HEK293 (cell line): ENCODE measurements around the gene LHFPL3.

ENCODE experiments used
- CTCF ChIA-PET: fragments of 350-600 bp; formaldehyde crosslinking; extraction: SDS; loops from one replicate; lab custom pipeline; 2021; ENCODE audit warnings: antibody characterized with exemption; lab: Yijun Ruan, JAX
- POLR2A ChIA-PET: fragments of 300-600 bp; formaldehyde crosslinking; extraction: SDS; loops from one replicate; lab custom pipeline; 2020; ENCODE audit warnings: antibody characterized with exemption, inconsistent platforms; lab: Yijun Ruan, JAX
- H3K27ac ChIP-seq: fragments of 200-500 bp; sonication (Bioruptor generic); 2 replicates; pipeline ENCODE4 v1.5.1; 2014; ENCODE audit warnings: low read depth, low read length, control low read depth, inconsistent platforms; ENCODE audit errors: extremely low read depth
- H3K36me3 ChIP-seq, 2 experiments: fragments of 200-500 bp in 1 of 2; sonication (Bioruptor generic) in 1 of 2; 1 replicate in 1 of 2; 2 replicates in 1 of 2; pipeline ENCODE4 v1.5.1; 2014 to 2017; ENCODE audit warnings: inconsistent platforms in 2 of 2, low read length in 2 of 2; ENCODE audit not compliant: control insufficient read depth in 2 of 2, insufficient read depth in 1 of 2
- H3K4me1 ChIP-seq: fragments of 200-500 bp; sonication (Bioruptor generic); 2 replicates; pipeline ENCODE4 v1.5.1; 2014; ENCODE audit warnings: mild to moderate bottlenecking, low read length, inconsistent platforms; ENCODE audit not compliant: control insufficient read depth, insufficient read depth
- H3K4me3 ChIP-seq: 2 replicates; pipeline ENCODE4 v1.5.1; 2011; ENCODE audit warnings: low read depth, mild to moderate bottlenecking, control low read depth, low read length, moderate library complexity
- H3K9me3 ChIP-seq: fragments of 200-500 bp; sonication (Bioruptor generic); 2 replicates; pipeline ENCODE4 v1.5.1; 2014; ENCODE audit warnings: low read depth, low read length, inconsistent platforms; ENCODE audit not compliant: control insufficient read depth, insufficient read depth
- GLIS2 ChIP-seq: fragments of 450-650 bp; formaldehyde crosslinking; IDR thresholded peaks from 2 replicates; pipeline ENCODE4 v1.5.1; 2016; ENCODE audit warnings: missing biosample characterization, missing genetic modification characterization
- HOXA7 ChIP-seq: sonication (generic); formaldehyde crosslinking; IDR thresholded peaks from 2 replicates; pipeline ENCODE4 v1.8.1; 2022; ENCODE audit warnings: missing genetic modification reagents, borderline replicate concordance
- HOXD13 ChIP-seq: sonication (generic); formaldehyde crosslinking; IDR thresholded peaks from 2 replicates; pipeline ENCODE4 v1.8.0; 2022; ENCODE audit warnings: missing genetic modification reagents, borderline replicate concordance
- IKZF3 ChIP-seq: fragments of 450-650 bp; IDR thresholded peaks from 2 replicates; pipeline ENCODE4 v1.5.0; 2018; ENCODE audit warnings: missing biosample characterization, mild to moderate bottlenecking, missing genetic modification characterization, moderate library complexity
- MEIS1 ChIP-seq: sonication (generic); formaldehyde crosslinking; IDR thresholded peaks from 2 replicates; pipeline ENCODE4 v1.8.1; 2022; ENCODE audit warnings: missing genetic modification reagents, mild to moderate bottlenecking, borderline replicate concordance
- MZF1 ChIP-seq: fragments of 450-650 bp; formaldehyde crosslinking; IDR thresholded peaks from 2 replicates; pipeline ENCODE4 v1.5.1; 2017; ENCODE audit warnings: missing biosample characterization, missing genetic modification characterization, borderline replicate concordance
- PBX3 ChIP-seq: sonication (generic); formaldehyde crosslinking; IDR thresholded peaks from 2 replicates; pipeline ENCODE4 v1.8.1; 2022; ENCODE audit warnings: mild to moderate bottlenecking, moderate library complexity, missing genetic modification reagents
- PRDM1 ChIP-seq: fragments of 450-650 bp; formaldehyde crosslinking; IDR thresholded peaks from 2 replicates; pipeline ENCODE4; 2016; ENCODE audit warnings: missing biosample characterization, missing genetic modification characterization
- TRIM28 ChIP-seq: IDR thresholded peaks from 2 replicates; pipeline ENCODE4 v1.6.1; 2011; ENCODE audit warnings: low read length, control low read depth, borderline replicate concordance
- YY1 ChIP-seq: fragments of 450-650 bp; formaldehyde crosslinking; IDR thresholded peaks from 2 replicates; pipeline ENCODE4 v1.5.1; 2018; ENCODE audit warnings: missing biosample characterization, missing genetic modification characterization
- ZBTB49 ChIP-seq: fragments of 450-650 bp; formaldehyde crosslinking; IDR thresholded peaks from 2 replicates; pipeline ENCODE4 v1.5.1; 2016; ENCODE audit warnings: missing biosample characterization, missing genetic modification characterization, low read depth
- ZBTB7A ChIP-seq: fragments of 450-650 bp; formaldehyde crosslinking; IDR thresholded peaks from 2 replicates; pipeline ENCODE4 v1.5.1; 2016; ENCODE audit warnings: low read depth, missing biosample characterization, missing genetic modification characterization
- ZBTB8A ChIP-seq: fragments of 450-650 bp; formaldehyde crosslinking; IDR thresholded peaks from 2 replicates; pipeline ENCODE4 v1.5.1; 2016; ENCODE audit warnings: missing biosample characterization, missing genetic modification characterization
- ZFP69B ChIP-seq: fragments of 450-650 bp; formaldehyde crosslinking; IDR thresholded peaks from 2 replicates; pipeline ENCODE4 v1.5.1; 2016; ENCODE audit warnings: missing biosample characterization, missing genetic modification characterization
- ZNF16 ChIP-seq: fragments of 450-650 bp; formaldehyde crosslinking; IDR thresholded peaks from 2 replicates; pipeline ENCODE4 v1.5.1; 2016; ENCODE audit warnings: low read depth, missing biosample characterization, missing genetic modification characterization
- ZNF18 ChIP-seq: fragments of 450-650 bp; formaldehyde crosslinking; IDR thresholded peaks from 2 replicates; pipeline ENCODE4 v1.5.1; 2016; ENCODE audit warnings: missing biosample characterization, missing genetic modification characterization
- ZNF24 ChIP-seq: fragments of 450-650 bp; formaldehyde crosslinking; IDR thresholded peaks from 2 replicates; pipeline ENCODE4 v1.5.1; 2016; ENCODE audit warnings: missing biosample characterization, missing genetic modification characterization
- ZNF26 ChIP-seq: fragments of 450-650 bp; formaldehyde crosslinking; IDR thresholded peaks from 2 replicates; pipeline ENCODE4 v1.5.1; 2016; ENCODE audit warnings: missing biosample characterization, missing genetic modification characterization
- ZNF426 ChIP-seq: fragments of 450-650 bp; formaldehyde crosslinking; IDR thresholded peaks from 2 replicates; pipeline ENCODE4 v1.5.1; 2017; ENCODE audit warnings: missing biosample characterization, missing genetic modification characterization, mild to moderate bottlenecking, inconsistent platforms, moderate library complexity
- ZNF510 ChIP-seq: fragments of 450-650 bp; formaldehyde crosslinking; IDR thresholded peaks from 2 replicates; pipeline ENCODE4 v1.5.1; 2018; ENCODE audit warnings: mild to moderate bottlenecking, missing genetic modification characterization, missing biosample characterization; ENCODE audit not compliant: insufficient replicate concordance
- ZNF610 ChIP-seq: fragments of 450-650 bp; formaldehyde crosslinking; IDR thresholded peaks from 2 replicates; pipeline ENCODE4 v1.5.1; 2016; ENCODE audit warnings: missing biosample characterization, missing genetic modification characterization, borderline replicate concordance
- ZNF626 ChIP-seq: fragments of 450-650 bp; sonication (Bioruptor Pico); formaldehyde crosslinking; IDR thresholded peaks from 2 replicates; pipeline ENCODE4 v1.5.1; 2018; ENCODE audit warnings: missing biosample characterization, missing genetic modification characterization, inconsistent platforms
- ZNF747 ChIP-seq: fragments of 450-650 bp; formaldehyde crosslinking; IDR thresholded peaks from 2 replicates; pipeline ENCODE4 v1.5.1; 2016; ENCODE audit warnings: missing biosample characterization, missing genetic modification characterization

Gene LHFPL3

GRCh38 chr7:104450861-104451260 lies 122.5 kb downstream of the LHFPL3 start (continued):
- no peak for TF ChIP-seq ZBTB8A
- TF ChIP-seq YY1 (tag by site-specific recombination) = no peak
- no peak for TF ChIP-seq HOXA7 (CRISPR knock-in tag)
- no peak for TF ChIP-seq MEIS1 (CRISPR knock-in tag)
- no peak for TF ChIP-seq ZBTB7A
- no peak for TF ChIP-seq ZNF16 (tag by site-specific recombination)
- TF ChIP-seq ZNF24 (tag by site-specific recombination) = no peak
- no peak for TF ChIP-seq ZNF18 (tag by site-specific recombination)

- no peaks in the 10 kb centered on the region for H3K9me3 ChIP-seq
- H3K27ac ChIP-seq = no peak overlapping the region
- no peaks in the 10 kb centered on the region for H3K4me1 ChIP-seq
- TF ChIP-seq HOXD13 = no peak
- TF ChIP-seq ZBTB49 (tag by site-specific recombination) = no peak
- no peak for TF ChIP-seq ZNF426 (tag by site-specific recombination)
- no peak for TF ChIP-seq ZFP69B (tag by site-specific recombination)
- TF ChIP-seq ZNF747 (tag by site-specific recombination) = no peak
- no peak for TF ChIP-seq PBX3 (CRISPR knock-in tag)
- no peak for TF ChIP-seq ZNF610 (tag by site-specific recombination)
- no peak for TF ChIP-seq GLIS2 (tag by site-specific recombination)
- no peaks in the 10 kb centered on the region for H3K36me3 ChIP-seq
- ChIA-PET CTCF (no interaction called here), POLR2A (no interaction called here)
- H3K4me3 ChIP-seq = no peak overlapping the region
Observed at GRCh38 chr7:104453190-104453589, 124.8 kb downstream of the LHFPL3 start.

- Histone ChIP-seq H3K9me3 (no peaks in the 10 kb centered on the region), H3K4me3 (no peak overlapping the region), H3K36me3 (no peaks in the 10 kb centered on the region), H3K27ac (no peak overlapping the region), H3K4me1 (no peaks in the 10 kb centered on the region)
- TF ChIP-seq MZF1 (tag by site-specific recombination) = no peak
- no peak for TF ChIP-seq PRDM1 (tag by site-specific recombination)
- TF ChIP-seq ZNF26 (tag by site-specific recombination) = no peak
- TF ChIP-seq TRIM28 = no peak
- no peak for TF ChIP-seq IKZF3 (tag by site-specific recombination)
- TF ChIP-seq ZNF626 (tag by site-specific recombination) = no peak
- no peak for TF ChIP-seq ZNF510 (tag by site-specific recombination)
- ChIA-PET CTCF (no interaction called here), POLR2A (no interaction called here)
Observed at GRCh38 chr7:104458875-104459274, 130.5 kb downstream of the LHFPL3 start.
